GM23338 (cell line): ENCODE data around the gene CATSPERZ. TPM values are rescaled to one million over a fixed set of nuclear protein-coding genes. Genes with fewer than 3 reads are reported as not detected.

Experiments used
- ATAC-seq: fragments of 200-7000 bp; cut with Tn5 transposase; 3 replicates; pipeline ENCODE4 v1.9.1; 2020
- DNase-seq: peaks from one replicate; pipeline ENCODE4 v3.0.0-alpha.2; 2015; ENCODE audit warnings: low spot score
- H2AFZ ChIP-seq: fragments of 200-600 bp; sonication (generic); 2 replicates; pipeline ENCODE4 v1.8.0; 2016; ENCODE audit warnings: antibody characterized with exemption, mild to moderate bottlenecking, moderate library complexity
- H3F3A ChIP-seq: fragments of 200-600 bp; sonication (generic); replicated peaks from 2 replicates; pipeline ENCODE4 v1.8.0; 2017; ENCODE audit warnings: antibody characterized with exemption, mixed run types, low read depth
- H3K27ac ChIP-seq: fragments of 200-600 bp; sonication (generic); 2 replicates; pipeline ENCODE4 v1.6.1; 2016; ENCODE audit warnings: low read depth
- H3K27me3 ChIP-seq: fragments of 200-600 bp; sonication (generic); 2 replicates; pipeline ENCODE4 v1.8.0; 2016; ENCODE audit warnings: mild to moderate bottlenecking, mixed run types, moderate library complexity; ENCODE audit not compliant: insufficient read depth
- H3K36me3 ChIP-seq: fragments of 200-600 bp; sonication (generic); 2 replicates; pipeline ENCODE4 v1.8.0; 2016; ENCODE audit warnings: mild to moderate bottlenecking; ENCODE audit not compliant: insufficient read depth
- H3K4me1 ChIP-seq: fragments of 200-600 bp; sonication (generic); 2 replicates; pipeline ENCODE4 v1.8.0; 2016; ENCODE audit warnings: mild to moderate bottlenecking, moderate library complexity; ENCODE audit not compliant: insufficient read depth
- H3K4me2 ChIP-seq: fragments of 200-600 bp; sonication (generic); 2 replicates; pipeline ENCODE4 v1.7.1; 2017; ENCODE audit warnings: mixed run types
- H3K4me3 ChIP-seq: fragments of 200-600 bp; sonication (generic); 2 replicates; pipeline ENCODE4 v1.6.1; 2016; ENCODE audit warnings: mixed run types
- H3K79me2 ChIP-seq: fragments of 200-600 bp; sonication (generic); replicated peaks from 2 replicates; pipeline ENCODE4 v1.8.0; 2017; ENCODE audit warnings: mild to moderate bottlenecking; ENCODE audit not compliant: insufficient read depth
- H3K9me2 ChIP-seq: fragments of 200-600 bp; sonication (generic); 2 replicates; pipeline ENCODE4 v1.8.0; 2017; ENCODE audit not compliant: insufficient read depth
- H4K20me1 ChIP-seq: fragments of 200-600 bp; sonication (generic); replicated peaks from 2 replicates; pipeline ENCODE4 v1.8.0; 2017; ENCODE audit warnings: mild to moderate bottlenecking; ENCODE audit not compliant: insufficient read depth
- H3K27ac Mint-ChIP-seq: 2 replicates; pipeline ENCODE4 v1.8.0; 2020; ENCODE audit warnings: inconsistent platforms, mild to moderate bottlenecking, moderate library complexity, mixed read lengths
- H3K27me3 Mint-ChIP-seq: 3 replicates; pipeline ENCODE4 v1.8.0; 2022; ENCODE audit warnings: low read depth, mild to moderate bottlenecking, moderate library complexity, mixed read lengths, inconsistent platforms; ENCODE audit not compliant: insufficient read depth, poor library complexity
- H3K36me3 Mint-ChIP-seq: 3 replicates; pipeline ENCODE4 v1.8.0; 2021; ENCODE audit warnings: low read depth, mild to moderate bottlenecking, inconsistent platforms, moderate library complexity, mixed read lengths
- H3K4me1 Mint-ChIP-seq: 3 replicates; pipeline ENCODE4 v1.8.0; 2020; ENCODE audit warnings: mild to moderate bottlenecking, inconsistent platforms, mixed read lengths
- H3K4me3 Mint-ChIP-seq: 3 replicates; pipeline ENCODE4 v1.8.0; 2021; ENCODE audit warnings: moderate library complexity, mild to moderate bottlenecking, inconsistent platforms, mixed read lengths
- H3K9me3 Mint-ChIP-seq: 3 replicates; pipeline ENCODE4 v1.8.0; 2020; ENCODE audit warnings: moderate library complexity, mild to moderate bottlenecking, inconsistent platforms, mixed read lengths
- EZH2 ChIP-seq: fragments of 200-600 bp; sonication (generic); IDR thresholded peaks from one replicate; pipeline ENCODE4 v1.8.0; 2017; ENCODE audit warnings: antibody characterized with exemption, mild to moderate bottlenecking, low read depth; ENCODE audit not compliant: unreplicated experiment
- EZH2phosphoT487 ChIP-seq: fragments of 200-600 bp; sonication (generic); IDR thresholded peaks from one replicate; pipeline ENCODE4 v1.8.1; 2018; ENCODE audit warnings: antibody characterized with exemption; ENCODE audit not compliant: unreplicated experiment
- STAT1 ChIP-seq: IDR thresholded peaks from one replicate; pipeline ENCODE4 v1.6.1; 2016; ENCODE audit warnings: antibody characterized with exemption; ENCODE audit not compliant: unreplicated experiment
- polyA plus RNA-seq: library from polyadenylated mRNA; unstranded; fragments of >200 nt; fragmentation: Nextera tagmentation; extraction: Ambion mirVana; gene quantifications from 2 replicates; pipeline ENCODE4 v1.2.1, GENCODE V29; 2016
- total RNA-seq: library from RNA; depleted of rRNA; stranded (reverse); fragments of >200 nt; shearing (Covaris generic); gene quantifications from 2 replicates; pipeline ENCODE4 v1.2.3, GENCODE V29; 2014
- TF ChIP-seq, protein P1 (sequence below): IDR thresholded peaks from one replicate; pipeline ENCODE4 v1.6.1; 2018; ENCODE audit warnings: antibody characterized with exemption; ENCODE audit not compliant: unreplicated experiment

The CATSPERZ gene
- total and polyA plus RNA-seq, 2 experiments from 2014 or later, result 0.99 TPM; not detected in 1

GRCh38 chr11:64292460-64293254 is 7.5 kb upstream of the CATSPERZ start:
- H3K79me2 ChIP-seq, result no peaks in the 10 kb centered on the region
- peak overlapping the region; percentile 78 for H3K4me2 ChIP-seq
- Mint-ChIP-seq H3K4me3 (peak overlapping the region; percentile 59), H3K4me1 (peaks cover 11% of the 10 kb centered on the region), H3K36me3 (no peaks in the 10 kb centered on the region; the same call in 2 of the 3 replicates), H3K27me3 (peaks cover 80% of the 10 kb centered on the region), H3K27ac (no peak overlapping the region), H3K9me3 (no peaks in the 10 kb centered on the region; the same call in 1 of the 3 replicates)
- peak overlapping the region; percentile 59 for H3K4me3 ChIP-seq
- no peaks in the 10 kb centered on the region for H3K9me2 ChIP-seq
- peak; percentile 17 for ATAC-seq
- H3K36me3 ChIP-seq, result no peaks in the 10 kb centered on the region
- peaks cover 16% of the 10 kb centered on the region for H4K20me1 ChIP-seq
- peaks cover 14% of the 10 kb centered on the region; the same call in 1 of the 2 replicates for H3F3A ChIP-seq
- H3K27ac ChIP-seq, result no peak overlapping the region
- H3K27me3 ChIP-seq, result peaks cover 85% of the 10 kb centered on the region
- H2AFZ ChIP-seq, result no peak overlapping the region
- DNase-seq, result peak; percentile 54
- peaks cover 1% of the 10 kb centered on the region; the same call in 1 of the 2 replicates for H3K4me1 ChIP-seq
- TF ChIP-seq EZH2 (peak; percentile 90), STAT1 (no peak), EZH2phosphoT487 (peak; percentile 89)
- TF ChIP-seq, protein P1, sequence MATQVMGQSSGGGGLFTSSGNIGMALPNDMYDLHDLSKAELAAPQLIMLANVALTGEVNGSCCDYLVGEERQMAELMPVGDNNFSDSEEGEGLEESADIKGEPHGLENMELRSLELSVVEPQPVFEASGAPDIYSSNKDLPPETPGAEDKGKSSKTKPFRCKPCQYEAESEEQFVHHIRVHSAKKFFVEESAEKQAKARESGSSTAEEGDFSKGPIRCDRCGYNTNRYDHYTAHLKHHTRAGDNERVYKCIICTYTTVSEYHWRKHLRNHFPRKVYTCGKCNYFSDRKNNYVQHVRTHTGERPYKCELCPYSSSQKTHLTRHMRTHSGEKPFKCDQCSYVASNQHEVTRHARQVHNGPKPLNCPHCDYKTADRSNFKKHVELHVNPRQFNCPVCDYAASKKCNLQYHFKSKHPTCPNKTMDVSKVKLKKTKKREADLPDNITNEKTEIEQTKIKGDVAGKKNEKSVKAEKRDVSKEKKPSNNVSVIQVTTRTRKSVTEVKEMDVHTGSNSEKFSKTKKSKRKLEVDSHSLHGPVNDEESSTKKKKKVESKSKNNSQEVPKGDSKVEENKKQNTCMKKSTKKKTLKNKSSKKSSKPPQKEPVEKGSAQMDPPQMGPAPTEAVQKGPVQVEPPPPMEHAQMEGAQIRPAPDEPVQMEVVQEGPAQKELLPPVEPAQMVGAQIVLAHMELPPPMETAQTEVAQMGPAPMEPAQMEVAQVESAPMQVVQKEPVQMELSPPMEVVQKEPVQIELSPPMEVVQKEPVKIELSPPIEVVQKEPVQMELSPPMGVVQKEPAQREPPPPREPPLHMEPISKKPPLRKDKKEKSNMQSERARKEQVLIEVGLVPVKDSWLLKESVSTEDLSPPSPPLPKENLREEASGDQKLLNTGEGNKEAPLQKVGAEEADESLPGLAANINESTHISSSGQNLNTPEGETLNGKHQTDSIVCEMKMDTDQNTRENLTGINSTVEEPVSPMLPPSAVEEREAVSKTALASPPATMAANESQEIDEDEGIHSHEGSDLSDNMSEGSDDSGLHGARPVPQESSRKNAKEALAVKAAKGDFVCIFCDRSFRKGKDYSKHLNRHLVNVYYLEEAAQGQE, result no peak

DNA sequence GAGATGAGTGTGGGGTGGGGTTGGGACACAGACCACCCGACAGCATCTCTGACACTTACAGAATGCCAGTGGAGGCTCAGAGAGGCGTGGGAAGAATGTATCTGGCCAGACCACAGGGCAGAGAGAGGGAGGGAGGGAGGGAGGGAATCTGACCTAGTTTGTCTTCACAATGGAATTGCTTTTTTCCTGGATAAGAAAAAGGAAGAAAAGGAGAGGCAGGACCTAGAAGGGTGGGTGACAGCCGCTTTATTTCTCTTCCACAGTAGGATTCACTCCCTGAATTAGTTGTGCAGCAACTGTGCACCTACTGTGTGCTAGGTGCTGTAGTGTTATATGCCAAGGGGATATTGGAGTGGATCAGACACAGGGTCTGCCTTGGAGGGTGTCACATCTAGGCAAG is 5.4 kb upstream of the CATSPERZ start:
- peaks cover 20% of the 10 kb centered on the region; the same call in 1 of the 2 replicates for H3F3A ChIP-seq
- peak; percentile 68 for TF ChIP-seq EZH2
- no peak for TF ChIP-seq STAT1
- TF ChIP-seq, protein P1, result no peak
- no peak overlapping the region for H2AFZ ChIP-seq
- H4K20me1 ChIP-seq, result peaks cover 16% of the 10 kb centered on the region
- Mint-ChIP-seq H3K9me3 (no peaks in the 10 kb centered on the region; the same call in 1 of the 3 replicates), H3K4me3 (no peak overlapping the region), H3K36me3 (no peaks in the 10 kb centered on the region; the same call in 2 of the 3 replicates), H3K4me1 (peaks cover 16% of the 10 kb centered on the region), H3K27me3 (peaks cover 93% of the 10 kb centered on the region), H3K27ac (no peak overlapping the region)
- H3K4me2 ChIP-seq, result no peak overlapping the region
- H3K36me3 ChIP-seq, result no peaks in the 10 kb centered on the region
- ATAC-seq, result no peak
- H3K4me3 ChIP-seq, result no peak overlapping the region
- DNase-seq, result no peak
- peaks cover 100% of the 10 kb centered on the region for H3K27me3 ChIP-seq
- peaks cover 4% of the 10 kb centered on the region; the same call in 1 of the 2 replicates for H3K4me1 ChIP-seq
- H3K9me2 ChIP-seq, result no peaks in the 10 kb centered on the region
- no peaks in the 10 kb centered on the region for H3K79me2 ChIP-seq
- no peak overlapping the region for H3K27ac ChIP-seq
